VCaP (cell line): ENCODE data around the gene GPANK1.

ENCODE experiments used
- H3K27ac ChIP-seq: fragments of 450-650 bp; 2 replicates; pipeline ENCODE4 v1.5.1; 2017
- TF ChIP-seq, protein P1 (sequence below): fragments of 450-650 bp; conservative IDR thresholded peaks from 2 replicates; pipeline ENCODE4 v1.5.1; 2017; ENCODE audit warnings: mild to moderate bottlenecking, moderate library complexity

The GPANK1 gene

DNA sequence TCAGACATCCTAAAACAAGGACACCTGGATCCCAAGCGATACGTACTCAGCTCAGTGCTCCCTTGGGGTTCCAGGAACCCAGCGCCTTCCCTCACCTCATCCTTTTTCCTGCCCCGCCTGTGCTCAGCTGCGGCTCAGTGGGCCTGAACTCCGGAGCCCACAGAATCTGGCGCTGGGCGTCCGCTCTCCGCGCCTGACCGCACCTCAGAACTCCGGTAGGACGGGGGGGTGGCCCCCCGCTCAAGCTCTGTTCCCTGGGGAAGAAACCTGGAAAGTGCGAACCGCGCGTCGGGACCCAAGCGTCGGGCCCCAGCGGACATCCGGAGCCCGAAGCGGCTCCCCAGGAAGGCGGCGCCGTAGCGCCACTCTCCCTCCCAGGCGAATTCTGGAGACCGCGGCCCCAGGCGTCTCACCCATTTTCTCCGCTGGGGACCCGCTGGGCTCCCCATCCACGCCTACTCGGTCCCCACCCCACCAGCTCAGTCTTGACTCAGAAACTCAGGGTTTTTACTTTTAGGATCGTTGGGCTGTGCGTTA, 16.4 kb upstream of the GPANK1 start:
- peak overlapping the region; percentile 78 for H3K27ac ChIP-seq
- TF ChIP-seq, protein P1, sequence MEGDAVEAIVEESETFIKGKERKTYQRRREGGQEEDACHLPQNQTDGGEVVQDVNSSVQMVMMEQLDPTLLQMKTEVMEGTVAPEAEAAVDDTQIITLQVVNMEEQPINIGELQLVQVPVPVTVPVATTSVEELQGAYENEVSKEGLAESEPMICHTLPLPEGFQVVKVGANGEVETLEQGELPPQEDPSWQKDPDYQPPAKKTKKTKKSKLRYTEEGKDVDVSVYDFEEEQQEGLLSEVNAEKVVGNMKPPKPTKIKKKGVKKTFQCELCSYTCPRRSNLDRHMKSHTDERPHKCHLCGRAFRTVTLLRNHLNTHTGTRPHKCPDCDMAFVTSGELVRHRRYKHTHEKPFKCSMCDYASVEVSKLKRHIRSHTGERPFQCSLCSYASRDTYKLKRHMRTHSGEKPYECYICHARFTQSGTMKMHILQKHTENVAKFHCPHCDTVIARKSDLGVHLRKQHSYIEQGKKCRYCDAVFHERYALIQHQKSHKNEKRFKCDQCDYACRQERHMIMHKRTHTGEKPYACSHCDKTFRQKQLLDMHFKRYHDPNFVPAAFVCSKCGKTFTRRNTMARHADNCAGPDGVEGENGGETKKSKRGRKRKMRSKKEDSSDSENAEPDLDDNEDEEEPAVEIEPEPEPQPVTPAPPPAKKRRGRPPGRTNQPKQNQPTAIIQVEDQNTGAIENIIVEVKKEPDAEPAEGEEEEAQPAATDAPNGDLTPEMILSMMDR: no peak

DNA sequence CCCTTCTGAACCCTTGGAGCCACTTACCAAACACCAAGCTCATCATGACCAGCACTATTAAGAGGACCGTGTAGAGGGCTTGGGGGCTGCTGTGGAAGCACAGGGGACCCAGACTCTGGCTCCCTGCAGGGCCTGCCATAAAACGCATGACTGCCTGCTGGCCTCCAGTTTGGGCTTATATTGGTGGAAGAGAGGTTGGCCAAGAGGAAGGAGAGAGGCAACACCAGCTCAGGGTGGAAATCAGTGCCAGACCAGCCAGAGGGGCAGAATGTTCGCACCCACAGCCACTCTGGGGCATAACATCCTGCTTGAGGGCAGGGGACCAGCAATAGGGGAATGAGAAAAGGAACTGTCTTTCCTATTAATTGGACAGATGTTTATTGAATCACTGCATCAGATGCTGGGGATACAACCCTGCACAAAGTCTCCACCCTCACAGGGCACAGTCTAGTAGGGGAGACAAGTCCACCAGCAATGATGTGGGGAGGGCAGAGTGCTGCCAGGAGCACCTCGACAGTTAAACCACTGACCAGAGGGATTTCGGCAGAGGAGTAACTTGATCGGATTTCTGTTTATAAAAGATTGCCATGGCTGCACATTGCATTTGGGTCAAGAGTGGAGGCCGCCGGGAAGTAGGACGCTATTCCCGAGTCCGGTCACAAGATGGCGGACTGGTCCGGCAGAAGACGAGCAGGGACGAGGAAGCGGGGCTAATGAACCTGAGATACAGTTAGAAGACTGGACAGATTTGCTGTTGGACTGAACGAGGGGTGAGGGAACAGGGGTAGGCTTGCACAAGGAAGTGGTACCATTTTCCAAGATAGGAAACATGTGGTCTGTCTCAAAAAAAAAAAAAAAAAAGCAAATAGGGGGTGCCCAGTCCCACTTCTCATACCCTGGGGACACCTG, 15.7 kb upstream of the GPANK1 start, which contains the start of gene LY6G5C:
Gene LY6G5C (minus strand): TSS at position 842 of the 909 bp plus-strand sequence. CDS start 694 bp downstream, at position 148.
- peak within 1 kb of the TSS; percentile 78 for H3K27ac ChIP-seq
- TF ChIP-seq, protein P1: peak; percentile 75

DNA sequence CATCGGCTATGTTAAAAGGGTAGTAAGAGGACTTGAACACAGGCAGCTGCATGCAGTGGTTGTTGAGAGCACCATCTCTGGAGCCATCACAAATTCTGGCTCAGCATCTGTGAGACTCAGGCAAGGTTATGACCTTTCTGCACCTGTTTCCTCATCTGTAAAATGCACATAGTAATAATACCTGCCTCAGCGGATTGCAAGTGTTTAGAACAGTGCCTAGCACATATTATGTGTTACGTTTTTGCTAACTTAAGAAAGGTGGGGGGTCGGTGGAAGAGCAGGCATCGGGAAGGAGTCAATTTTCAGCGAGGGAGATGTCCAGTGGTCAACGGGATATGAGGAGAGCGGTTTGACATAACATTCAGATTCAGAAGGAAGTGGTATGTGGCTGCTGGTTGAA, 13.2 kb upstream of the GPANK1 start:
- no peak overlapping the region for H3K27ac ChIP-seq
- TF ChIP-seq, protein P1: no peak

DNA sequence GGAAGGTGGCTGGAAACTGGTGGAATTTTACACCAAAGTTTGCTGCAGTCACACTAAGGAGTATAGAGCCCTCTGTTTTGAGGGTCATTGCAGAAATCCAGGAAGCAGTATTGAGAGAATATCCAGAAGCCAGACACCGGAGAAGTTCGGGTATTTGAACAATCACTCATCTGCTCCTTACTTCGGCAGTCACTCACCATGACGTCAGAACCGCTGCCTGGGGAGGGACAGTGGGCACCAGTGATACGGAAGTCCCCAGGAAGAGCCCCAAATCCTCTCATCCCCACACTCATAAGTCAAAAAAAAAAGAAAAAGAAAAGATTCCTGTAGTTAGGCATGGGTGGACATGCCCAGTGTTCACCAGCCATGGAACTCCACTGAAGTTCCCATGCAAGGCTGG, 12.1 kb upstream of the GPANK1 start:
- TF ChIP-seq, protein P1: no peak
- no peak overlapping the region for H3K27ac ChIP-seq

DNA sequence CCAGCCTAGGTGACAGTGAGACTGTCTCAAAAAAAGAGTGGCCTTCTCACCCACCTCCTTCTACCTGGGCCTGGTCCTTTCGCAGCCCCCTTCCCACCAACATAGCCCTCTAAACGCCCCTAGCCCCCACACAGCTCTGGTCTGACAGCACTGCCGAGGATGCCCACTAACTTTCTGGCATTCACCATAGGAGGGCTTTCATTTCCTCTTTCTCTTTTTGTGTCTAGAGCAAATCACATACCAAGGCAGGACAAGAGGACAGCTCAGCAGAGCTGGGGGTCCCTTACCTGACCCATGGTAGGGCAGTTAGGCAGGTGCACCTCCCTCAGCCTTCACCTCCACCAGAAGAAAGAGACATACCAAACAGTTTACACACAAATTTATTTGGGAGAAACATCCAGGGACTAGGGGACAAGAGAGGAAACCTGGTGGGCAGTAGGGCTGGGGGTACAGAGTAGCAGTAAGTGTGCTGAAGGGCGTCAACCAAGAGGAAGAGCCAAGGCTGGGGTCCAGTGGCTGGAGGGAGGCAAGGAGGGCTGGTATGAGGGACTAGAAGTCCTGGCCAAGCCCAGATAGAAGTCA, 11.6 kb upstream of the GPANK1 start:
- no peak overlapping the region for H3K27ac ChIP-seq
- TF ChIP-seq, protein P1: no peak

DNA sequence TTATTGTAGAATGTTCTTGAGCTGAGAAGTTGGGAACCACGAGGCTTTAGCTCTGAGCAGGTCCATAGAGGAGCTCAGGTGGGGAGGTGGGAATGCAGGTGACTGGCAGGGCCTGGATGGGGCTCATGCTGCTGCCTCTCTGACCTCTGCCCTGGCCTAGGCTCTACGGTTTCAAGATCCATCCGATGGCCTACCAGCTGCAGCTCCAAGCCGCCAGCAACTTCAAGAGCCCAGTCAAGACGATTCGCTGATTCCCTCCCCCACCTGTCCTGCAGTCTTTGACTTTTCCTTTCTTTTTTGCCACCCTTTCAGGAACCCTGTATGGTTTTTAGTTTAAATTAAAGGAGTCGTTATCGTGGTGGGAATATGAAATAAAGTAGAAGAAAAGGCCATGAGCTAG, 4.9 kb upstream of the GPANK1 start, which contains the start of gene LY6G5B:
Gene LY6G5B (plus strand): TSS at position 301 of the 400 bp plus-strand sequence. CDS start 975 bp downstream, outside the sequence.
- H3K27ac ChIP-seq: no peak within 1 kb of the TSS
- TF ChIP-seq, protein P1: no peak

DNA sequence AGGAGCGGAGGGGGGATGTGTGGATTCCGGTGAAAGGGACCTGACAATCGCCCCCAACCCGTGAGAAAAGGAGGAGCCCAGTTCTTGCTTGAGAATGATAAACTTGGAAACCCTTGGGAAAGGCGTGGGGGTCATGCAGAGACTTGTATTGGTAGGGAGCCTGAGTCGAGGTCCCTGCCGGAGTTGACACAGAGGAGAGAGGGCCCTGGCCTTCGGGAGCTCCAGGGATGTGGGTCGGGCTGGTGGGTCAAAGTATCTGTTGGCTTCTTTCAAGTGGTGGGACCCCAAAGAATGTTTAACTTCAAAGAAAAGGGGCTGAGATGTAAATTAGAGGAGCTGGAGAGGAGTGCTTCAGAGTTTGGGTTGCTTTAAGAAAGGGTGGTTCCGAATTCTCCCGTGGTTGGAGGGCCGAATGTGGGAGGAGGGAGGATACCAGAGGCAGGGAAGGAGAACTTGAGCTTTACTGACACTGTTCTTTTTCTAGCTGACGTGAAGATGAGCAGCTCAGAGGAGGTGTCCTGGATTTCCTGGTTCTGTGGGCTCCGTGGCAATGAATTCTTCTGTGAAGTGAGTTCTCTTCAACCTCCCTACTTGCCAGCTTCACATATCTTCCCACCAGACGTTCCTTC, 1.7 kb upstream of the GPANK1 start:
- H3K27ac ChIP-seq: peak overlapping the region; percentile 91

More for the DNA sequence above, 1.7 kb upstream of the GPANK1 start:
- TF ChIP-seq, protein P1: no peak
